Testis (tissue), 3 donors: ENCODE results near the gene UTP11. TPM values are rescaled to one million over a fixed set of nuclear protein-coding genes. Genes with fewer than 3 reads are reported as not detected.

ENCODE experiments used
- DNase-seq: peaks from one replicate; pipeline ENCODE4 v3.0.0-alpha.2; 2019
- H3K27ac ChIP-seq, 2 donors: fragments of 200-600 bp; sonication (generic); one replicate each; pipeline ENCODE4 v1.5.1; 2019
- H3K27me3 ChIP-seq: fragments of 200-600 bp; sonication (generic); one replicate; pipeline ENCODE4 v1.5.1; 2019
- H3K36me3 ChIP-seq: fragments of 200-600 bp; sonication (generic); one replicate; pipeline ENCODE4 v1.5.1; 2017; ENCODE audit warnings: low read depth; ENCODE audit errors: missing control alignments
- H3K4me1 ChIP-seq: fragments of 200-600 bp; sonication (generic); one replicate; pipeline ENCODE4 v1.5.1; 2019
- H3K4me3 ChIP-seq, 2 donors: fragments of 200-600 bp; sonication (generic); one replicate each; pipeline ENCODE4 v1.5.1; 2017 to 2019
- H3K9me3 ChIP-seq: fragments of 200-600 bp; sonication (generic); one replicate; pipeline ENCODE4 v1.5.1; 2017
- POLR2A ChIP-seq: fragments of 450-650 bp; IDR thresholded peaks from one replicate; pipeline ENCODE4 v1.6.1; 2017; ENCODE audit warnings: antibody characterized with exemption, mild to moderate bottlenecking, moderate library complexity
- WGBS, 2 donors: methylation state at CpG; one replicate each; pipeline ENCODE4 v1.1.5; 2018; 5-methylcytosine and 5-hydroxymethylcytosine counted together
- intact Hi-C: fragments of 100-400 bp; cut with DNase I; formaldehyde crosslinking; loops from one replicate; pipeline ENCODE4 v1.15.1; 2023; ENCODE audit warnings: low total_unique reads
- polyA plus RNA-seq: library from polyadenylated mRNA; stranded (reverse); fragments of 350-450 nt; fragmentation: Illumina TruSeq; extraction: RNeasy Lipid Tissue Mini Kit (QIAGEN cat#74804); gene quantifications from one replicate; pipeline ENCODE4 v1.2.3, GENCODE V29; 2014; ENCODE audit warnings: low read depth, low replicate concordance; ENCODE audit not compliant: insufficient read depth
- total RNA-seq, 2 donors: library from RNA; depleted of rRNA; stranded (reverse); fragments of >200 nt; gene quantifications; one replicate each; pipeline ENCODE4 v1.2.3, GENCODE V29; 2016
- TF ChIP-seq, protein P1 (sequence below), 3 experiments: fragments of 450-650 bp in 2 of 3; fragments of 200-600 bp in 1 of 3; sonication (generic) in 1 of 3; IDR thresholded peaks; one replicate each; pipeline ENCODE4 v1.5.1; 2016 to 2019; ENCODE audit warnings: antibody characterized with exemption in 3 of 3, mild to moderate bottlenecking in 2 of 3, moderate library complexity in 1 of 3

Gene UTP11
- total and polyA plus RNA-seq, 3 donors from 2014 or later, result 35.6 to 43.3 (median 42.4) TPM

DNA sequence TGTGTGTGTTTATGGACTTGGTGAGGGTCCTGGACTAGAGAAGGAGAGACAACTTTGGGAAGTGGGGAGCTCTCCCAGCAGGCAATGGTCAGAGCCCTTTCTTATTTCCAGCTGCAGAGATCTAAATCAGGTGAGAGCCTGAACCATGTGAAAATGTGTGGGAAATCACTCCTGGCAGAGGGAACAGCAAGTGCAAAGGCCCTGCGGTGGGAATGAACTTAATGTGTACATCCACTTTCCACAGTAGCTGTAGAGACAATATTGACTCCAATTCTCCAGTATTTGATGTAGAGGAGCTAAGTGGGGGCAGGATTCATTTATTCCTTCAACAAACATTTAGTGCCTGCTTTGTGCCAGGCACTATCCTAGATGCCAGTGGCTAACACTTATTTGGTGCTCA, 48.8 kb downstream of the UTP11 start:
- no peaks in the 10 kb centered on the region for H3K9me3 ChIP-seq
- H3K4me3 ChIP-seq, result no peak overlapping the region
- no peak for DNase-seq
- H3K27me3 ChIP-seq, result no peaks in the 10 kb centered on the region
- intact Hi-C loops, result no loop called here
- WGBS, 2 donors, result 100% methylated on average over 1 of the region's 1 CpG
- no peaks in the 10 kb centered on the region for H3K4me1 ChIP-seq
- TF ChIP-seq, protein P1, sequence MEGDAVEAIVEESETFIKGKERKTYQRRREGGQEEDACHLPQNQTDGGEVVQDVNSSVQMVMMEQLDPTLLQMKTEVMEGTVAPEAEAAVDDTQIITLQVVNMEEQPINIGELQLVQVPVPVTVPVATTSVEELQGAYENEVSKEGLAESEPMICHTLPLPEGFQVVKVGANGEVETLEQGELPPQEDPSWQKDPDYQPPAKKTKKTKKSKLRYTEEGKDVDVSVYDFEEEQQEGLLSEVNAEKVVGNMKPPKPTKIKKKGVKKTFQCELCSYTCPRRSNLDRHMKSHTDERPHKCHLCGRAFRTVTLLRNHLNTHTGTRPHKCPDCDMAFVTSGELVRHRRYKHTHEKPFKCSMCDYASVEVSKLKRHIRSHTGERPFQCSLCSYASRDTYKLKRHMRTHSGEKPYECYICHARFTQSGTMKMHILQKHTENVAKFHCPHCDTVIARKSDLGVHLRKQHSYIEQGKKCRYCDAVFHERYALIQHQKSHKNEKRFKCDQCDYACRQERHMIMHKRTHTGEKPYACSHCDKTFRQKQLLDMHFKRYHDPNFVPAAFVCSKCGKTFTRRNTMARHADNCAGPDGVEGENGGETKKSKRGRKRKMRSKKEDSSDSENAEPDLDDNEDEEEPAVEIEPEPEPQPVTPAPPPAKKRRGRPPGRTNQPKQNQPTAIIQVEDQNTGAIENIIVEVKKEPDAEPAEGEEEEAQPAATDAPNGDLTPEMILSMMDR (IDR thresholded peaks at IDR 0.05), result no peak
- no peak for TF ChIP-seq POLR2A
- no peaks in the 10 kb centered on the region for H3K36me3 ChIP-seq
- H3K27ac ChIP-seq, result no peak overlapping the region

DNA sequence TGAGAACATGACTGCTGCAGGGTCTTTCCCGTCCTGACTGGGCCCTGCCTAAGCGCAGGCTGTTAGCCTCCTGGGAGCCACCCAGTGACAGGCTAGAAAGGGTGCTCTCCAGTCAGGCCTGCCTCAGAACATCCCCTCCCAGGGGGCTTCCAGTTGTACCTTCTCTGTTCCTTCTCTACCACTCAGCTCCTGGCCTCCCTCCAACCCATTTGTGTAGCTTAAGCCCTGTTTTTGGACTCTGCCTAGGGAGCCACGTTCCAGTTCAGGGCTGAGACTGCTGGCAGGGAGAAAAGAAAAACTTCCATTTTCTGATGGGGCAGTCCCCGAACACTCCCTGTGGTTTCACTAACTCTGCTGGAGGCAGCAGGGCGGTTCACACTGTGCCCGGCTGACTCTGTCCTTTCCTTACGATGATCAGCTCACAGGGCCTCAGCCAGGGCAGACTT, 49.4 kb downstream of the UTP11 start:
- WGBS, 2 donors, result 82 to 83% methylated on average over 7 of the region's 7 CpGs
- intact Hi-C loops, result no loop called here
- no peaks in the 10 kb centered on the region for H3K4me1 ChIP-seq

DNA sequence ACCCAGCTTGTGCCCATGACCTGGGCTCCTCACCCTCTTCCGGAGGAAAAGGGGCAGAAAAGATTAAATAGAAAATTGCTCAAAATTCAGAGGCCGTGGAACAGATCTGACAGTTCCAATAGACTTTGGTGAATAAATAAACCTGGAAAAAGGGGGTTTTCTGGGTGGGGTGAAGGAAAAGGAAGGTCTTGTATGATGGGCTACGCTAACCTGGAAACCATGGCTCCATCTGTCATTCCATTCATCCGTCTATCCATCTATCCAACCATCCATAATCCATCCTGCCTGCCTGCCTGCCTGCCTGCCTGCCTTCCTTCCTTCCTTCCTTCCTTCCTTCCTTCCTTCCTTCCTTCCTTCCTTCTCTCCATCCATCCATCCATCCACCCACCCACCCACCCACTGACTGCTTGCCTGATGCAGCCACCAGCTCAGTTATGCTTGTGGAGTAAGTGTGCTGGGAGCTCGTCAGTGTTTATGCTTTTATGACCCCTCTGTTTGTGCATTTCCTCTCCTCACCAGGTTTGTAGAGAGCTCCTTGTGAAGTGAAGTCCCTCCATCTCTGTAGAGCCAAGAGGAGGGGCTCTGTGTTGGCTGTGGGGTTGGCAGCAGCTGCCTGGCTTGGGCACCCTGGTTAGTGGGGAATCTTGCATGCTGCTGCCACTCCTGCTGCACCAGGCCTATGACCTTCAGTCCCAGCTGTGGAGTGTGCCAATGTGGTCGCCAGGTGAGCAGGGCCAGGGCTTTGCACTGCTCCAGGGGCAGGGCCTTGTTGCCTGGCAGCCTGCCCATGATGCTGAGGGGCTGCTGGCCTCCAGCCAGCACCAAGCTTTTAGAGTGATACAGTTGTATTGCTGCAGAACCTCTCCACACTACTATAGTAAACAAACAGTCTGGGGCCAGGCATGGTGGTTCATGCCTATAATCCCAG, 50.1 kb downstream of the UTP11 start:
- Histone ChIP-seq H3K36me3 (no peaks in the 10 kb centered on the region), H3K4me3 (no peak overlapping the region), H3K27me3 (no peaks in the 10 kb centered on the region), H3K27ac (no peak overlapping the region), H3K4me1 (no peaks in the 10 kb centered on the region), H3K9me3 (no peaks in the 10 kb centered on the region)
- WGBS, 2 donors, result 88 to 90% methylated on average over 5 to 6 of the region's 6 CpGs
- no peak for DNase-seq
- TF ChIP-seq, protein P1 (IDR thresholded peaks at IDR 0.05), result no peak
- TF ChIP-seq POLR2A, result no peak
- intact Hi-C loops, result no loop called here

More for the DNA sequence above, 49.4 kb downstream of the UTP11 start:
- H3K4me3 ChIP-seq, result no peak overlapping the region
- DNase-seq, result no peak
- TF ChIP-seq, protein P1 (IDR thresholded peaks at IDR 0.05), result no peak
- no peak for TF ChIP-seq POLR2A
- no peaks in the 10 kb centered on the region for H3K36me3 ChIP-seq
- no peaks in the 10 kb centered on the region for H3K27me3 ChIP-seq
- no peak overlapping the region for H3K27ac ChIP-seq
- no peaks in the 10 kb centered on the region for H3K9me3 ChIP-seq

DNA sequence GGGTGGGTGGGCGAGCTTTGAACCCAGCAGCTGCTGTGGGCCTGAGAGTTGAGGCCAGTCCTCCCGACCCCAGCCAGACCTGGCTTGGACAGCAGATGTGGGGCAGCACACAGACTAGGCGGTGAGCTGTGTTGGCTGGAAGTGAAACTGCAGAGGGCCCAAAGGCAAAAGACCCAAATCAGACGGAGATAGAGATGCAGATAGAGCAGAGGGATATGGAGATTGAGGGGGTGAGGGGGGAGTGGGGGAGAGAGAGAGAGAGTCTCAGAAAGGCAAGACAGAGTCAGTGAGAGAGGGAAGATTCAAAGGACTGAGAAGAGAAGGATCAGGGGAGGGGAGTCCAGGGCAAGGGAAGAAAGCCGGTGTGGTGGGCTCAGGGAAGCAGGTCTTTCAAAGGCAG, 51.1 kb downstream of the UTP11 start:
- 91 to 94% methylated on average over 5 of the region's 5 CpGs for WGBS, 2 donors
- no peak for TF ChIP-seq POLR2A
- TF ChIP-seq, protein P1 (IDR thresholded peaks at IDR 0.05), result no peak

More for the DNA sequence above, 51.1 kb downstream of the UTP11 start:
- Histone ChIP-seq H3K36me3 (no peaks in the 10 kb centered on the region), H3K27ac (no peak overlapping the region), H3K4me3 (no peak overlapping the region), H3K27me3 (no peaks in the 10 kb centered on the region), H3K9me3 (no peaks in the 10 kb centered on the region), H3K4me1 (no peaks in the 10 kb centered on the region)
- DNase-seq, result no peak
- intact Hi-C loops, result no loop called here
